ENCODE data around the gene PRRC2C. TPM values are rescaled to one million over a fixed set of nuclear protein-coding genes. Genes with fewer than 3 reads are reported as not detected.

PRRC2C gene
- total RNA-seq, 1 donor from 2014 or later = 38.2 TPM

- no peak overlapping the region for H3K4me3 ChIP-seq (ENCODE audit: low read depth, low read length)
- no peaks in the 10 kb centered on the region for H3K36me3 ChIP-seq (ENCODE audit: control insufficient read depth, insufficient read depth, low read length)
- FAIRE-seq = no peak
- TF ChIP-seq CTCF (IDR thresholded peaks at IDR 0.05; ENCODE audit: insufficient read depth, low read length, severe bottlenecking) = no peak
- no peaks in the 10 kb centered on the region for H3K27me3 ChIP-seq (ENCODE audit: control insufficient read depth, insufficient read depth, low read length)
- DNase-seq (ENCODE audit: low read depth) = no peak
Measured at GRCh38 chr1:171635661-171636060, 150.3 kb downstream of the PRRC2C start.

- FAIRE-seq (no peak), DNase-seq (ENCODE audit: low read depth) (no peak)
- no peak for TF ChIP-seq CTCF (IDR thresholded peaks at IDR 0.05; ENCODE audit: insufficient read depth, low read length, severe bottlenecking)
- no peaks in the 10 kb centered on the region for H3K27me3 ChIP-seq (ENCODE audit: control insufficient read depth, insufficient read depth, low read length)
- no peak overlapping the region for H3K4me3 ChIP-seq (ENCODE audit: low read depth, low read length)
- H3K36me3 ChIP-seq (ENCODE audit: control insufficient read depth, insufficient read depth, low read length) = no peaks in the 10 kb centered on the region
Measured at GRCh38 chr1:171636141-171636540, 150.8 kb downstream of the PRRC2C start.

GRCh38 chr1:171637928-171638576, 152.7 kb downstream of the PRRC2C start:
- no peak for TF ChIP-seq CTCF (IDR thresholded peaks at IDR 0.05; ENCODE audit: insufficient read depth, low read length, severe bottlenecking)
- H3K27me3 ChIP-seq (ENCODE audit: control insufficient read depth, insufficient read depth, low read length) = no peaks in the 10 kb centered on the region
- no peak for FAIRE-seq
- H3K4me3 ChIP-seq (ENCODE audit: low read depth, low read length) = no peak overlapping the region
- DNase-seq (ENCODE audit: low read depth) = no peak
- no peaks in the 10 kb centered on the region for H3K36me3 ChIP-seq (ENCODE audit: control insufficient read depth, insufficient read depth, low read length)

- DNase-seq (ENCODE audit: low read depth) (no peak), FAIRE-seq (no peak)
- Histone ChIP-seq H3K36me3 (ENCODE audit: control insufficient read depth, insufficient read depth, low read length) (no peaks in the 10 kb centered on the region), H3K4me3 (ENCODE audit: low read depth, low read length) (no peak overlapping the region), H3K27me3 (ENCODE audit: control insufficient read depth, insufficient read depth, low read length) (no peaks in the 10 kb centered on the region)
- no peak for TF ChIP-seq CTCF (IDR thresholded peaks at IDR 0.05; ENCODE audit: insufficient read depth, low read length, severe bottlenecking)
Measured at GRCh38 chr1:171640225-171640624, 154.9 kb downstream of the PRRC2C start.

GRCh38 chr1:171641076-171641864, 155.9 kb downstream of the PRRC2C start:
- TF ChIP-seq CTCF (IDR thresholded peaks at IDR 0.05; ENCODE audit: insufficient read depth, low read length, severe bottlenecking) = no peak
- FAIRE-seq = no peak

More at GRCh38 chr1:171641076-171641864, 155.9 kb downstream of the PRRC2C start:
- H3K4me3 ChIP-seq (ENCODE audit: low read depth, low read length) = no peak overlapping the region
- DNase-seq (ENCODE audit: low read depth) = no peak
- no peaks in the 10 kb centered on the region for H3K36me3 ChIP-seq (ENCODE audit: control insufficient read depth, insufficient read depth, low read length)
- H3K27me3 ChIP-seq (ENCODE audit: control insufficient read depth, insufficient read depth, low read length) = no peaks in the 10 kb centered on the region

All from bronchial epithelial cell (primary cell).